Stomach (tissue), 9 donors: Measurements from ENCODE around the gene CDC42EP5. TPM values are rescaled to one million over a fixed set of nuclear protein-coding genes. Genes with fewer than 3 reads are reported as not detected.
A peak's percentile ranks its signal among the peaks of the same experiment; 100 is the strongest.

Source experiments
- DNase-seq, 2 donors: peaks; one replicate each; pipeline versions ENCODE4 v3.0.0 to v3.0.0-alpha.2; 2013 to 2019
- H3K27ac ChIP-seq, 5 donors: fragments of 200-600 bp in 4 of 5; sonication (generic) in 4 of 5; one replicate each; pipeline ENCODE4 v1.5.1; 2013 to 2019; ENCODE audit warnings: mild to moderate bottlenecking in 1 of 5, moderate library complexity in 1 of 5
- H3K27me3 ChIP-seq, 3 donors: fragments of 200-600 bp; sonication (generic); one replicate each; pipeline ENCODE4 v1.5.1; 2017 to 2019; ENCODE audit warnings: mixed run types in 1 of 3
- H3K36me3 ChIP-seq, 4 donors: fragments of 200-600 bp; sonication (generic); 1 replicate in 3 of 4; 2 replicates in 1 of 4; pipeline ENCODE4 v1.5.1; 2016 to 2019
- H3K4me1 ChIP-seq, 4 donors: fragments of 200-600 bp; sonication (generic); one replicate each; pipeline ENCODE4 v1.5.1; 2016 to 2019
- H3K4me3 ChIP-seq, 4 donors: fragments of 200-600 bp; sonication (generic) in 3 of 4; one replicate each; pipeline ENCODE4 v1.5.1; 2016 to 2019; ENCODE audit warnings: mild to moderate bottlenecking in 1 of 4
- H3K9me3 ChIP-seq, 4 donors: fragments of 200-600 bp; sonication (generic); one replicate each; pipeline ENCODE4 v1.5.1; 2016 to 2019
- CTCF ChIP-seq, 7 experiments: fragments of 450-650 bp in 4 of 7; fragments of 200-600 bp in 3 of 7; sonication (generic) in 3 of 7; IDR thresholded peaks; one replicate each; pipeline ENCODE4 v1.5.1; 2016 to 2019; ENCODE audit warnings: antibody characterized with exemption in 7 of 7, control low read depth in 2 of 7, mild to moderate bottlenecking in 1 of 7
- EP300 ChIP-seq: sonication (generic); formaldehyde crosslinking; IDR thresholded peaks from one replicate; pipeline ENCODE4 v1.6.1; 2017; ENCODE audit warnings: antibody characterized with exemption
- POLR2A ChIP-seq, 4 donors: fragments of 450-650 bp; IDR thresholded peaks; one replicate each; pipeline ENCODE4 v1.6.1; 2016; ENCODE audit warnings: antibody characterized with exemption in 4 of 4, control low read depth in 2 of 4, mild to moderate bottlenecking in 1 of 4, moderate library complexity in 1 of 4
- POLR2AphosphoS5 ChIP-seq, 3 donors: sonication (generic); formaldehyde crosslinking; IDR thresholded peaks; one replicate each; pipeline ENCODE4 v1.6.1; 2016; ENCODE audit warnings: antibody characterized with exemption in 3 of 3
- WGBS, 5 donors: extraction: QIAGEN DNeasy Blood & Tissue Kit in 3 of 5; methylation state at CpG; one replicate each; pipeline versions ENCODE4 v1.1.5 to v1.1.7; 2013 to 2018; 5-methylcytosine and 5-hydroxymethylcytosine counted together
- intact Hi-C: fragments of 100-400 bp; cut with DNase I; formaldehyde crosslinking; loops from one replicate; pipeline ENCODE4 v1.15.1; 2023; ENCODE audit warnings: low total_unique reads
- polyA plus RNA-seq, 3 donors: library from polyadenylated mRNA; stranded (reverse); fragments of 200-250 nt; gene quantifications; one replicate each; pipeline ENCODE4 v1.2.3, GENCODE V29; 2013
- small RNA-seq, 4 donors: library from RNA; depleted of rRNA; stranded (forward); fragments of <200 nt; gene quantifications; one replicate each; pipeline ENCODE3, GENCODE V24; 2016
- total RNA-seq, 5 donors: library from RNA; depleted of rRNA; stranded (reverse); fragments of >200 nt; gene quantifications; one replicate each; pipeline versions ENCODE4 v1.1.0 to v1.2.3, GENCODE V29; 2014 to 2016
- donor health status: healthy with polysubstance abuse.
- donor health status: Bipolar disorder and iron deficiency.
- donor health status: healthy.

The CDC42EP5 gene
- total and polyA plus RNA-seq, 8 donors, result 0.89 to 699 (median 29.7) TPM; not detected in 1

GRCh38 chr19:54415208-54415900, 57.7 kb downstream of the CDC42EP5 start, which contains the start of gene TTYH1:
TSS of gene TTYH1 (plus strand) at chr19:54415464. CDS start at chr19:54415553, 89 bp downstream.
- intact Hi-C loops, result no loop called here
- peak within 1 kb of the TSS in 3 of 4 donors; percentile 11 to 24 (median 20) for H3K4me3 ChIP-seq
- no peak for TF ChIP-seq POLR2A (IDR thresholded peaks at IDR 0.05)
- no peak for TF ChIP-seq EP300
- peak in 2 of 7 experiments; percentile 17 to 27 for TF ChIP-seq CTCF (IDR thresholded peaks at IDR 0.05)
- TF ChIP-seq POLR2AphosphoS5 (IDR thresholded peaks at IDR 0.05), result no peak
- no peak within 1 kb of the TSS for H3K27ac ChIP-seq
- H3K9me3 ChIP-seq, result no peaks in the 10 kb centered on the region
- H3K27me3 ChIP-seq, result peaks cover 31 to 93% (median 59%) of the 10 kb centered on the region in 3 donors
- WGBS, 5 donors, result 3 to 8% (median 6%) methylated on average over 11 to 63 of the region's 68 CpGs
- H3K4me1 ChIP-seq, result peaks cover 0 to 24% (median 11%) of the 10 kb centered on the region in 4 donors
- no peaks in the 10 kb centered on the region for H3K36me3 ChIP-seq
- peak in 1 of 2 donors; percentile 68 for DNase-seq

Small RNA genes lying within 50 kb of the gene (small RNA-seq; reads per million reads assigned to genes)
- 0 reads per million in 4 donors for gene AC245884.3

Other genes starting within 250 kb of the CDC42EP5 start
- gene LILRA6, start 230.5 kb downstream of the CDC42EP5 start, total RNA-seq, result 1 to 10 TPM in 2 of 5 donors, under 1 TPM in 2, not detected in 1; 0.37 to 3.8 (median 1.4) TPM
- 1 to 10 TPM in 1 of 3 donors, under 1 TPM in 2; 0.20 to 1.8 (median 0.81) TPM for gene LILRA6, start 230.5 kb downstream of the CDC42EP5 start, polyA plus RNA-seq
- 10 to 100 TPM in 1 of 5 donors, 1 to 10 TPM in 3, not detected in 1; 2.8 to 40.8 (median 5.0) TPM for gene LILRB5, start 216.0 kb downstream of the CDC42EP5 start, total RNA-seq
- gene LILRB5, start 216.0 kb downstream of the CDC42EP5 start, polyA plus RNA-seq, result 1 to 10 TPM in 2 of 3 donors, under 1 TPM in 1; 0.28 to 3.4 (median 3.0) TPM
- gene LILRB2, start 192.2 kb downstream of the CDC42EP5 start, total RNA-seq, result 1 to 10 TPM in 3 of 5 donors, under 1 TPM in 1, not detected in 1; 0.87 to 2.2 (median 1.2) TPM
- gene LILRB2, start 192.2 kb downstream of the CDC42EP5 start, polyA plus RNA-seq, result 1 to 10 TPM; 1.1 to 2.0 (median 1.2) TPM
- 1 to 10 TPM in 3 of 5 donors, not detected in 2; 2.6 to 8.5 (median 2.9) TPM for gene LILRA5, start 160.1 kb downstream of the CDC42EP5 start, total RNA-seq
- gene LILRA5, start 160.1 kb downstream of the CDC42EP5 start, polyA plus RNA-seq, result 1 to 10 TPM; 1.1 to 2.9 (median 1.2) TPM
- not detected for gene LILRA4, start 134.1 kb downstream of the CDC42EP5 start, total RNA-seq
- gene LILRA4, start 134.1 kb downstream of the CDC42EP5 start, polyA plus RNA-seq, result not detected
- 1 to 10 TPM in 4 of 5 donors, under 1 TPM in 1; 0.87 to 9.1 (median 1.3) TPM for gene LAIR1, start 108.4 kb downstream of the CDC42EP5 start, total RNA-seq
- 1 to 10 TPM; 4.1 to 6.1 (median 5.4) TPM for gene LAIR1, start 108.4 kb downstream of the CDC42EP5 start, polyA plus RNA-seq
- 10 to 100 TPM in 1 of 5 donors, 1 to 10 TPM in 2, not detected in 2; 2.3 to 12.9 (median 7.0) TPM for gene TTYH1, start 57.8 kb downstream of the CDC42EP5 start, total RNA-seq
- 1 to 10 TPM in 1 of 3 donors, under 1 TPM in 1, not detected in 1; 0.12 to 1.4 TPM for gene TTYH1, start 57.8 kb downstream of the CDC42EP5 start, polyA plus RNA-seq
- gene LENG8, start 24.1 kb downstream of the CDC42EP5 start, total RNA-seq, result 100 to 1,000 TPM in 4 of 5 donors, 10 to 100 TPM in 1; 61.3 to 464 (median 222) TPM
- gene LENG8, start 24.1 kb downstream of the CDC42EP5 start, polyA plus RNA-seq, result 10 to 100 TPM; 37.4 to 99.0 (median 89.0) TPM
- gene LENG9, start 9.5 kb downstream of the CDC42EP5 start, total RNA-seq, result 10 to 100 TPM in 2 of 5 donors, 1 to 10 TPM in 3; 1.3 to 14.5 (median 3.5) TPM
- 1 to 10 TPM; 6.9 to 7.8 (median 7.3) TPM for gene LENG9, start 9.5 kb downstream of the CDC42EP5 start, polyA plus RNA-seq
- not detected for gene LAIR2, start 29.5 kb upstream of the CDC42EP5 start, total RNA-seq
- gene LAIR2, start 29.5 kb upstream of the CDC42EP5 start, polyA plus RNA-seq, result under 1 TPM in 1 of 3 donors, not detected in 2; 0.30 TPM
- gene LILRA2, start 100.5 kb upstream of the CDC42EP5 start, total RNA-seq, result 1 to 10 TPM in 2 of 5 donors, under 1 TPM in 1, not detected in 2; 0.37 to 7.8 (median 2.3) TPM
- 1 to 10 TPM in 1 of 3 donors, under 1 TPM in 2; 0.20 to 2.1 (median 0.61) TPM for gene LILRA2, start 100.5 kb upstream of the CDC42EP5 start, polyA plus RNA-seq
- not detected for gene LILRA1, start 120.3 kb upstream of the CDC42EP5 start, total RNA-seq
- gene LILRA1, start 120.3 kb upstream of the CDC42EP5 start, polyA plus RNA-seq, result under 1 TPM; 0.25 to 0.62 (median 0.31) TPM
- 10 to 100 TPM in 1 of 5 donors, 1 to 10 TPM in 2, under 1 TPM in 1, not detected in 1; 0.37 to 50.8 (median 2.7) TPM for gene LILRB1, start 157.2 kb upstream of the CDC42EP5 start, total RNA-seq
- 1 to 10 TPM in 2 of 3 donors, under 1 TPM in 1; 0.63 to 2.0 (median 1.2) TPM for gene LILRB1, start 157.2 kb upstream of the CDC42EP5 start, polyA plus RNA-seq
- 10 to 100 TPM in 1 of 5 donors, under 1 TPM in 2, not detected in 2; 0.73 to 12.2 (median 0.87) TPM for gene LILRB4, start 189.7 kb upstream of the CDC42EP5 start, total RNA-seq
- 1 to 10 TPM in 1 of 3 donors, under 1 TPM in 2; 0.61 to 1.8 (median 0.95) TPM for gene LILRB4, start 189.7 kb upstream of the CDC42EP5 start, polyA plus RNA-seq